Choroid plexus epithelial cell (primary cell): Measurements from ENCODE around the gene DNLZ.

Experiments
- DNase-seq: peaks from one replicate; pipeline ENCODE4 v3.0.0-alpha.2; 2010; ENCODE audit warnings: low read depth
- H3K4me3 ChIP-seq: 2 replicates; pipeline ENCODE4 v1.5.1; 2011; ENCODE audit warnings: low read depth, mild to moderate bottlenecking, control low read depth, low read length, moderate library complexity
- TF ChIP-seq, protein P1 (sequence below): conservative IDR thresholded peaks from 2 replicates; pipeline ENCODE4 v1.5.1; 2011; ENCODE audit warnings: low read depth, mild to moderate bottlenecking, control low read depth, inconsistent platforms, low read length, moderate library complexity

Gene DNLZ

GRCh38 chr9:136387217-136387616, 23.7 kb upstream of the DNLZ start:
- DNase-seq = no peak
- H3K4me3 ChIP-seq = no peak overlapping the region
- TF ChIP-seq, protein P1, sequence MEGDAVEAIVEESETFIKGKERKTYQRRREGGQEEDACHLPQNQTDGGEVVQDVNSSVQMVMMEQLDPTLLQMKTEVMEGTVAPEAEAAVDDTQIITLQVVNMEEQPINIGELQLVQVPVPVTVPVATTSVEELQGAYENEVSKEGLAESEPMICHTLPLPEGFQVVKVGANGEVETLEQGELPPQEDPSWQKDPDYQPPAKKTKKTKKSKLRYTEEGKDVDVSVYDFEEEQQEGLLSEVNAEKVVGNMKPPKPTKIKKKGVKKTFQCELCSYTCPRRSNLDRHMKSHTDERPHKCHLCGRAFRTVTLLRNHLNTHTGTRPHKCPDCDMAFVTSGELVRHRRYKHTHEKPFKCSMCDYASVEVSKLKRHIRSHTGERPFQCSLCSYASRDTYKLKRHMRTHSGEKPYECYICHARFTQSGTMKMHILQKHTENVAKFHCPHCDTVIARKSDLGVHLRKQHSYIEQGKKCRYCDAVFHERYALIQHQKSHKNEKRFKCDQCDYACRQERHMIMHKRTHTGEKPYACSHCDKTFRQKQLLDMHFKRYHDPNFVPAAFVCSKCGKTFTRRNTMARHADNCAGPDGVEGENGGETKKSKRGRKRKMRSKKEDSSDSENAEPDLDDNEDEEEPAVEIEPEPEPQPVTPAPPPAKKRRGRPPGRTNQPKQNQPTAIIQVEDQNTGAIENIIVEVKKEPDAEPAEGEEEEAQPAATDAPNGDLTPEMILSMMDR = no peak

GRCh38 chr9:136386018-136386417, 22.5 kb upstream of the DNLZ start:
- DNase-seq = no peak
- TF ChIP-seq, protein P1 = no peak
- no peak overlapping the region for H3K4me3 ChIP-seq

- TF ChIP-seq, protein P1 = no peak
- DNase-seq = no peak
- H3K4me3 ChIP-seq = no peak overlapping the region
These were observed 21.5 kb upstream of the DNLZ start for GRCh38 chr9:136385015-136385414.

DNA sequence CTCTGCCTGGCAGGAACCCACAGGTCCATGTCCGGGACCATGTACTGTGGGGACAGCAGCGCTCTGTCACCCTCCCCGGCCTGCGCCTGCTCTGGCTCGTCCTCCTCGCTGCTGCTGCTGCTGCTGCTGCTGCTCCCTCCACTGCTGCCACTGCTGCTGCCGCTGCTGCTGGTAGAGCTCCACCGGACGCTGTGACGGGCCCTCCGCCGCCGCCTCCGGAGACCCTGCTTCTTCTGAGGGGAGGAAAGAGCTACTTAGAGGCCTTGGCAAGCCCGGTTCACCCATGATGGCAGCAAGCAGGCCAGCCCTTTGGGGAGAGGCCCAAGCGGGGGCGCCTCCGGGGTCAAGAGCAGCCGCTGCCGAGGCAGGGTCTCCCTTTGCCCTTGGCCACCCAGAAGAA, 19.9 kb upstream of the DNLZ start:
- H3K4me3 ChIP-seq = no peak overlapping the region
- TF ChIP-seq, protein P1 = no peak
- no peak for DNase-seq

DNA sequence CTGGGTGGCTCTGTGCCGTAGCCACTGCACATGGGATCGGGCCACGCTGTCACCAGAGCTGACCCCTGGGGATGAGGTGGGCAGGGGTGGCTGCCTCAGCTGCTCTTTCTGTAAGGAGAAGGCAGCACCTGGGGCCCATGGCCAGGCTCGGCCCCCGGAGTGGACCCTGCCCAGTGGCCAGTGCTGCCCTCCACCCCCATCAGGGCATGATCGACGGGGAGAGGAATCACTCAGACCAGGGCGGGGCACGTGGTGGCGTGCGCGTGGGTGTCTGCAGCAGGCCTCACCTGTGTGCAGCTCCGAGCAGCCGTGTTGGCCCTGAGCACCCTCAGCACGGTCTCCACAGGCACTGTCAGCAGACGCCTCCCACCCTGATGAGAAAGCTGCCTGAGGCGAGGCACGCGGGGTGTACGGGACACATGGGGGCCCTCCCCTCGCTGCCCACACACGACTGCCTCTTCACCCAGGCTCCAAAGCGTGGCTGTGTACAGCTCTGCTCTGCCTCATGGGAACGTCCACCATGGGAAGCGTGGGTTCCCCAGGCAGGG, 18.5 kb upstream of the DNLZ start:
- no peak for DNase-seq
- TF ChIP-seq, protein P1 = no peak
- no peak overlapping the region for H3K4me3 ChIP-seq

DNA sequence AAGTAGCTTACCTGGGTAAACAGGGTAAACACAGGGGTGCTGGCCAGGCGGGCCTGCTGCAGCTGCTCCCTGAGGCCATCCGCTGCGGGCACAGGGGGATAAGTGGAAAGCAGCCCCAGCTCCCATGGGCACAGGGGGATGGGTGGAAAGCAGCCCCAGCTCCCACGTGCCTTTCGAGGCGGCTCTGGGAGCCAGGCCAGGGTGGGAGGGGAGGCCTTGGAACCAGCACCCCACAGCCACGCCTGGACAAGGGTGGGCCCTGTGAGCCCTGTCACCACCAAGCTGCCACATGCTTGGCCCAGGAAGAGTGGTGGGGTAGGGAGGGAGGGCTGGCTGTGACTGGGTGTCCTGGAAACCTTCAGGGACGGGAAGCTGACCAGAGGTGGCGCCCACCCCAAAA, 17.8 kb upstream of the DNLZ start:
- DNase-seq = no peak
- TF ChIP-seq, protein P1 = no peak
- no peak overlapping the region for H3K4me3 ChIP-seq

- TF ChIP-seq, protein P1 = no peak
- no peak overlapping the region for H3K4me3 ChIP-seq
- no peak for DNase-seq
These were observed 16.8 kb upstream of the DNLZ start for GRCh38 chr9:136380381-136380780.
